NOMO-1 (cell line): ENCODE measurements around the gene OCLN.
"Not testable (repeated sequence)": the region's sequence is repeated elsewhere in the genome, so short reads cannot be mapped to it uniquely, and the experiment has no call there.

ENCODE experiments used
- DNase-seq, 2 experiments: peaks; one replicate each; lab custom pipeline; 2025; ENCODE audit not compliant: unreplicated experiment in 2 of 2; lab: John Stamatoyannopoulos, UW

Gene OCLN

GRCh38 chr5:69491027-69491426 lies 1.6 kb upstream of the OCLN start:
- DNase-seq = no peak

GRCh38 chr5:69491838-69492390 lies 676 bp upstream of the OCLN start:
- no peak for DNase-seq

- DNase-seq = peak; percentile 12 to 34
Measured at GRCh38 chr5:69492923-69493395, 369 bp downstream of the OCLN start.

- DNase-seq = peak; percentile 53 to 66
Measured at GRCh38 chr5:69493396-69494133, 975 bp downstream of the OCLN start.

- DNase-seq = no peak
Measured at GRCh38 chr5:69494452-69494851, 1.9 kb downstream of the OCLN start.

GRCh38 chr5:69497006-69497520 lies 4.5 kb downstream of the OCLN start:
- no peak for DNase-seq

- DNase-seq = no peak
Measured at GRCh38 chr5:69498384-69498783, 5.8 kb downstream of the OCLN start.

- no peak for DNase-seq
Measured at GRCh38 chr5:69502367-69502766, 9.8 kb downstream of the OCLN start.

- DNase-seq = no peak
Measured at GRCh38 chr5:69502767-69503488, 10.3 kb downstream of the OCLN start.

GRCh38 chr5:69504036-69504435 lies 11.4 kb downstream of the OCLN start:
- no peak for DNase-seq

GRCh38 chr5:69505306-69505705 lies 12.7 kb downstream of the OCLN start:
- no peak for DNase-seq

GRCh38 chr5:69509212-69509611 lies 16.6 kb downstream of the OCLN start:
- no peak for DNase-seq

GRCh38 chr5:69510694-69511093 lies 18.1 kb downstream of the OCLN start:
- no peak for DNase-seq

- no peak for DNase-seq
Measured at GRCh38 chr5:69512740-69513260, 20.2 kb downstream of the OCLN start.

- not testable (repeated sequence) for DNase-seq
Measured at GRCh38 chr5:69515570-69515969, 23.0 kb downstream of the OCLN start.

- no peak for DNase-seq
Measured at GRCh38 chr5:69516769-69517168, 24.2 kb downstream of the OCLN start.

GRCh38 chr5:69517763-69518212 lies 25.2 kb downstream of the OCLN start:
- DNase-seq = no peak

- no peak for DNase-seq
Measured at GRCh38 chr5:69519285-69519684, 26.7 kb downstream of the OCLN start.

GRCh38 chr5:69522035-69522434 lies 29.4 kb downstream of the OCLN start:
- DNase-seq = no peak

GRCh38 chr5:69525490-69525889 lies 32.9 kb downstream of the OCLN start:
- DNase-seq = peak in 1 of 2 experiments; percentile 6

GRCh38 chr5:69526660-69527059 lies 34.1 kb downstream of the OCLN start:
- no peak for DNase-seq
